ENCODE measurements around the gene DICER1. TPM values are rescaled to one million over a fixed set of nuclear protein-coding genes. Genes with fewer than 3 reads are reported as not detected.

The DICER1 gene
- total and polyA plus RNA-seq, 2 experiments from 2014 or later, result 21.4 to 59.2 TPM

DNA sequence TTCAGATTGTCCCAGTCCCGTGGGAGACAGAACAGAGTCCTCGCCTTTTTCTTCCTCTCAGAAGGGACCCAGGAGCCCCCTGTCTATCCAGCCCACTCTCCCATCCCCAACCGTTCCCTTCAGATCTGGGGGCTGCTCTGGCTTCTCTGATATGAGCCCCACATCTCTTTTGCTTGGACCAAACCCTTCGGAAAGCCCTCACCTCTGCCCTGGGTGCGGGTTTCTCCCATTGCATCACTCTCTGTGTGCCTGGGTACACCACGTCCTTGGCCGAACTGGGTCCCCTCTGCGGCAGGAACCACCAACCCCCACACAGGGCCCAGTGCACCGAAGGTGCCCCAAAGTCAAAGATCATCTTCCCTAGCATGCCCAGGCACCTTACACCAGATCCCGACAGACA, 87.8 kb downstream of the DICER1 start:
- H3K36me3 Mint-ChIP-seq (ENCODE audit: low read depth), result no peaks in the 10 kb centered on the region
- Histone ChIP-seq H3K36me3 (ENCODE audit: insufficient read depth) (no peaks in the 10 kb centered on the region), H3K79me2 (replicated peaks; ENCODE audit: insufficient read depth) (no peaks in the 10 kb centered on the region), H3K27me3 (ENCODE audit: insufficient read depth) (no peaks in the 10 kb centered on the region), H3K4me1 (ENCODE audit: insufficient read depth) (no peaks in the 10 kb centered on the region), H3K4me3 (no peak overlapping the region), H4K20me1 (replicated peaks; ENCODE audit: insufficient read depth) (no peaks in the 10 kb centered on the region), H3K9me2 (ENCODE audit: insufficient read depth) (peaks cover 15% of the 10 kb centered on the region; the same call in 1 of the 2 replicates), H3K27ac (ENCODE audit: low read depth) (no peak overlapping the region), H3F3A (replicated peaks; ENCODE audit: low read depth) (no peaks in the 10 kb centered on the region), H2AFZ (no peak overlapping the region), H3K4me2 (no peak overlapping the region)
- H3K4me1 Mint-ChIP-seq, result no peaks in the 10 kb centered on the region; the same call in 1 of the 3 replicates
- no peak overlapping the region for H3K27ac Mint-ChIP-seq
- no peaks in the 10 kb centered on the region for H3K9me3 Mint-ChIP-seq
- TF ChIP-seq STAT1 (IDR thresholded peaks at IDR 0.05; ENCODE audit: unreplicated experiment) (no peak), ZNF331 (CRISPR knock-in tag; IDR thresholded peaks at IDR 0.05; ENCODE audit: low read depth) (no peak), ETS1 (IDR thresholded peaks at IDR 0.05) (no peak), POLR2AphosphoS5 (IDR thresholded peaks at IDR 0.05; ENCODE audit: low read depth) (no peak), ZNF114 (CRISPR knock-in tag; IDR thresholded peaks at IDR 0.05) (no peak), CREB1 (CRISPR knock-in tag; IDR thresholded peaks at IDR 0.05; ENCODE audit: low read depth) (no peak), NANOG (IDR thresholded peaks at IDR 0.05; ENCODE audit: borderline replicate concordance) (no peak)
- H3K27me3 Mint-ChIP-seq (ENCODE audit: insufficient read depth, low read depth, poor library complexity), result peaks cover 4% of the 10 kb centered on the region
- H3K4me3 Mint-ChIP-seq, result no peak overlapping the region
- DNase-seq (ENCODE audit: low spot score), result no peak
- no peak for ATAC-seq

DNA sequence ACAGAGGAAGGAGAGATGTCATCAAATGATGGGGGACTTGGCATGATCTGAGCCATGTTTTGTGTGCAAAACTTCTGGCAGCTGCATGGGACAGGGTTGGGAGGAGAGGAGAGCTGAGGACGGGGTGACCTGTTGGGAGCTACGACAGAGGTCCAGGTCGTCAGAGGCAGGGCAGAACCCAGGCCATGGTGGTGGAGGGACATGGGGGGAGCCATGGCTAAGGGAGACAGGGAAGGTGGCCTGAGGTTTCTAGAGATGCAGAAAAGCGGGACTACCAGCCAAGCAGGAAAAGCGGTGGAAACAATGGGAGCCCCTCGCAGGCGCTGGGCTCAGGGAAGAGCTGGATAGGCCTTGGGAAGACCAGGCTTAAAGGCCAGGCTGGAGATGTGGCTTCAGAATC, 88.3 kb downstream of the DICER1 start:
- H3K27me3 ChIP-seq (ENCODE audit: insufficient read depth), result no peaks in the 10 kb centered on the region
- H3K4me3 ChIP-seq, result no peak overlapping the region
- Mint-ChIP-seq H3K27ac (no peak overlapping the region; the same call in 1 of the 2 replicates), H3K4me1 (no peaks in the 10 kb centered on the region; the same call in 1 of the 3 replicates), H3K4me3 (no peak overlapping the region), H3K27me3 (ENCODE audit: insufficient read depth, low read depth, poor library complexity) (peaks cover 5% of the 10 kb centered on the region), H3K36me3 (ENCODE audit: low read depth) (no peaks in the 10 kb centered on the region), H3K9me3 (no peaks in the 10 kb centered on the region)
- no peak overlapping the region for H2AFZ ChIP-seq
- no peak overlapping the region for H3K27ac ChIP-seq (ENCODE audit: low read depth)
- peaks cover 15% of the 10 kb centered on the region; the same call in 1 of the 2 replicates for H3K9me2 ChIP-seq (ENCODE audit: insufficient read depth)
- no peaks in the 10 kb centered on the region for H3F3A ChIP-seq (replicated peaks; ENCODE audit: low read depth)
- ATAC-seq, result no peak
- H3K4me2 ChIP-seq, result no peak overlapping the region
- no peaks in the 10 kb centered on the region for H3K36me3 ChIP-seq (ENCODE audit: insufficient read depth)
- H4K20me1 ChIP-seq (replicated peaks; ENCODE audit: insufficient read depth), result no peaks in the 10 kb centered on the region
- no peaks in the 10 kb centered on the region for H3K4me1 ChIP-seq (ENCODE audit: insufficient read depth)
- no peaks in the 10 kb centered on the region for H3K79me2 ChIP-seq (replicated peaks; ENCODE audit: insufficient read depth)
- no peak for DNase-seq (ENCODE audit: low spot score)
- TF ChIP-seq ETS1 (IDR thresholded peaks at IDR 0.05), result no peak
- TF ChIP-seq JUNB (IDR thresholded peaks at IDR 0.05; ENCODE audit: unreplicated experiment), result no peak
- no peak for TF ChIP-seq EZH2 (IDR thresholded peaks at IDR 0.05; ENCODE audit: low read depth, unreplicated experiment)
- TF ChIP-seq POLR2AphosphoS5 (IDR thresholded peaks at IDR 0.05; ENCODE audit: low read depth), result no peak
- TF ChIP-seq CREB1 (CRISPR knock-in tag; IDR thresholded peaks at IDR 0.05; ENCODE audit: low read depth), result no peak
- TF ChIP-seq ZNF114 (CRISPR knock-in tag; IDR thresholded peaks at IDR 0.05), result no peak
- TF ChIP-seq NANOG (IDR thresholded peaks at IDR 0.05; ENCODE audit: borderline replicate concordance), result no peak
- TF ChIP-seq, protein P1, sequence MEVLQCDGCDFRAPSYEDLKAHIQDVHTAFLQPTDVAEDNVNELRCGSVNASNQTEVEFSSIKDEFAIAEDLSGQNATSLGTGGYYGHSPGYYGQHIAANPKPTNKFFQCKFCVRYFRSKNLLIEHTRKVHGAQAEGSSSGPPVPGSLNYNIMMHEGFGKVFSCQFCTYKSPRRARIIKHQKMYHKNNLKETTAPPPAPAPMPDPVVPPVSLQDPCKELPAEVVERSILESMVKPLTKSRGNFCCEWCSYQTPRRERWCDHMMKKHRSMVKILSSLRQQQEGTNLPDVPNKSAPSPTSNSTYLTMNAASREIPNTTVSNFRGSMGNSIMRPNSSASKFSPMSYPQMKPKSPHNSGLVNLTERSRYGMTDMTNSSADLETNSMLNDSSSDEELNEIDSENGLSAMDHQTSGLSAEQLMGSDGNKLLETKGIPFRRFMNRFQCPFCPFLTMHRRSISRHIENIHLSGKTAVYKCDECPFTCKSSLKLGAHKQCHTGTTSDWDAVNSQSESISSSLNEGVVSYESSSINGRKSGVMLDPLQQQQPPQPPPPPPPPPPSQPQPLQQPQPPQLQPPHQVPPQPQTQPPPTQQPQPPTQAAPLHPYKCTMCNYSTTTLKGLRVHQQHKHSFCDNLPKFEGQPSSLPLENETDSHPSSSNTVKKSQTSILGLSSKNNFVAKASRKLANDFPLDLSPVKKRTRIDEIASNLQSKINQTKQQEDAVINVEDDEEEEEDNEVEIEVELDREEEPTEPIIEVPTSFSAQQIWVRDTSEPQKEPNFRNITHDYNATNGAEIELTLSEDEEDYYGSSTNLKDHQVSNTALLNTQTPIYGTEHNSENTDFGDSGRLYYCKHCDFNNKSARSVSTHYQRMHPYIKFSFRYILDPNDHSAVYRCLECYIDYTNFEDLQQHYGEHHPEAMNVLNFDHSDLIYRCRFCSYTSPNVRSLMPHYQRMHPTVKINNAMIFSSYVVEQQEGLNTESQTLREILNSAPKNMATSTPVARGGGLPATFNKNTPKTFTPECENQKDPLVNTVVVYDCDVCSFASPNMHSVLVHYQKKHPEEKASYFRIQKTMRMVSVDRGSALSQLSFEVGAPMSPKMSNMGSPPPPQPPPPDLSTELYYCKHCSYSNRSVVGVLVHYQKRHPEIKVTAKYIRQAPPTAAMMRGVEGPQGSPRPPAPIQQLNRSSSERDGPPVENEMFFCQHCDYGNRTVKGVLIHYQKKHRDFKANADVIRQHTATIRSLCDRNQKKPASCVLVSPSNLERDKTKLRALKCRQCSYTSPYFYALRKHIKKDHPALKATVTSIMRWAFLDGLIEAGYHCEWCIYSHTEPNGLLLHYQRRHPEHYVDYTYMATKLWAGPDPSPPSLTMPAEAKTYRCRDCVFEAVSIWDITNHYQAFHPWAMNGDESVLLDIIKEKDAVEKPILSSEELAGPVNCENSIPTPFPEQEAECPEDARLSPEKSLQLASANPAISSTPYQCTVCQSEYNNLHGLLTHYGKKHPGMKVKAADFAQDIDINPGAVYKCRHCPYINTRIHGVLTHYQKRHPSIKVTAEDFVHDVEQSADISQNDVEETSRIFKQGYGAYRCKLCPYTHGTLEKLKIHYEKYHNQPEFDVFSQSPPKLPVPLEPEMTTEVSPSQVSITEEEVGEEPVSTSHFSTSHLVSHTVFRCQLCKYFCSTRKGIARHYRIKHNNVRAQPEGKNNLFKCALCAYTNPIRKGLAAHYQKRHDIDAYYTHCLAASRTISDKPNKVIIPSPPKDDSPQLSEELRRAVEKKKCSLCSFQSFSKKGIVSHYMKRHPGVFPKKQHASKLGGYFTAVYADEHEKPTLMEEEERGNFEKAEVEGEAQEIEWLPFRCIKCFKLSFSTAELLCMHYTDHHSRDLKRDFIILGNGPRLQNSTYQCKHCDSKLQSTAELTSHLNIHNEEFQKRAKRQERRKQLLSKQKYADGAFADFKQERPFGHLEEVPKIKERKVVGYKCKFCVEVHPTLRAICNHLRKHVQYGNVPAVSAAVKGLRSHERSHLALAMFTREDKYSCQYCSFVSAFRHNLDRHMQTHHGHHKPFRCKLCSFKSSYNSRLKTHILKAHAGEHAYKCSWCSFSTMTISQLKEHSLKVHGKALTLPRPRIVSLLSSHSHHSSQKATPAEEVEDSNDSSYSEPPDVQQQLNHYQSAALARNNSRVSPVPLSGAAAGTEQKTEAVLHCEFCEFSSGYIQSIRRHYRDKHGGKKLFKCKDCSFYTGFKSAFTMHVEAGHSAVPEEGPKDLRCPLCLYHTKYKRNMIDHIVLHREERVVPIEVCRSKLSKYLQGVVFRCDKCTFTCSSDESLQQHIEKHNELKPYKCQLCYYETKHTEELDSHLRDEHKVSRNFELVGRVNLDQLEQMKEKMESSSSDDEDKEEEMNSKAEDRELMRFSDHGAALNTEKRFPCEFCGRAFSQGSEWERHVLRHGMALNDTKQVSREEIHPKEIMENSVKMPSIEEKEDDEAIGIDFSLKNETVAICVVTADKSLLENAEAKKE (CRISPR knock-in tag; IDR thresholded peaks at IDR 0.05), result no peak
